ENCODE measurements around the gene SYNGAP1. TPM values are rescaled to one million over a fixed set of nuclear protein-coding genes. Genes with fewer than 3 reads are reported as not detected.

SYNGAP1 gene
- polyA plus RNA-seq, 1 of the 3 experiments (the other 2 are of a cell fraction), result 8.8 TPM

- Histone ChIP-seq H3K9me2 (no peaks in the 10 kb centered on the region), H3K4me3 (ENCODE audit: low read depth in 2 of 2, low read length in 1 of 2) (no peak overlapping the region), H3K9me3 (no peaks in the 10 kb centered on the region), H2AFZ (ENCODE audit: low read depth) (no peak overlapping the region), H3K27me3 (ENCODE audit: insufficient read depth) (no peaks in the 10 kb centered on the region), H4K20me1 (ENCODE audit: insufficient read depth) (no peaks in the 10 kb centered on the region), H3K79me2 (ENCODE audit: insufficient read depth) (no peaks in the 10 kb centered on the region), H3K27ac (ENCODE audit: low read depth in 2 of 2, low read length in 1 of 2) (no peak overlapping the region), H3K4me2 (no peak overlapping the region), H3F3A (replicated peaks; ENCODE audit: insufficient read depth) (no peaks in the 10 kb centered on the region), H3K4me1 (ENCODE audit: control insufficient read depth in 1 of 2, insufficient read depth in 2 of 2, low read depth in 1 of 2, low read length in 1 of 2) (no peaks in the 10 kb centered on the region), H3K36me3 (replicated peaks in 1 of 2; ENCODE audit: control insufficient read depth in 1 of 2, insufficient read depth in 2 of 2, low read length in 1 of 2) (peaks cover 3 to 44% of the 10 kb centered on the region in 2 experiments), H3K9ac (no peak overlapping the region)
- DNase-seq, result peak; percentile 20
- ChIA-PET POLR2A (interaction anchor here (0.6 kb wide), 1 partner anchor 250 kb away, joined by 3 read pairs; no protein-coding TSS in a partner anchor), CTCF (interaction anchor here (1.6 to 2.1 kb wide), 2 partner anchors 15 to 18 kb away, joined by 6 read pairs; no protein-coding TSS in a partner anchor)
- WGBS (ENCODE audit: low lambda C conversion rate), result 95% methylated on average over 9 of the region's 18 CpGs
- TF ChIP-seq ELF1 (IDR thresholded peaks at IDR 0.05) (no peak), GATA2 (CRISPR knock-in tag; IDR thresholded peaks at IDR 0.05) (no peak), EZH2phosphoT487 (IDR thresholded peaks at IDR 0.05; ENCODE audit: borderline replicate concordance, low read depth) (no peak), PBX3 (IDR thresholded peaks at IDR 0.05) (no peak), CTCF (IDR thresholded peaks at IDR 0.05) (no peak), MEF2A (IDR thresholded peaks at IDR 0.05; ENCODE audit: borderline replicate concordance, low read depth) (no peak), MAX (IDR thresholded peaks at IDR 0.05; ENCODE audit: low read depth) (no peak), NRF1 (IDR thresholded peaks at IDR 0.05; ENCODE audit: low read depth, low read length) (no peak)
Measured at GRCh38 chr6:33443619-33444504, 24.0 kb downstream of the SYNGAP1 start.

- DNase-seq, result peak; percentile 3
- TF ChIP-seq USF1 (IDR thresholded peaks at IDR 0.05; ENCODE audit: borderline replicate concordance, low read depth), result no peak
- TF ChIP-seq RAD21 (IDR thresholded peaks at IDR 0.05; ENCODE audit: low read length), result no peak
- TF ChIP-seq ZBTB33 (IDR thresholded peaks at IDR 0.05; ENCODE audit: borderline replicate concordance, low read depth), result no peak
- no peak for TF ChIP-seq TAF1 (IDR thresholded peaks at IDR 0.05; ENCODE audit: borderline replicate concordance, low read depth, low read length)
- TF ChIP-seq RFX5 (IDR thresholded peaks at IDR 0.05; ENCODE audit: low read length), result no peak
- TF ChIP-seq ELF1 (IDR thresholded peaks at IDR 0.05), result no peak
- no peak for TF ChIP-seq NFIC (IDR thresholded peaks at IDR 0.05; ENCODE audit: borderline replicate concordance)
- no peak for TF ChIP-seq JUND (IDR thresholded peaks at IDR 0.05)
- no peak for TF ChIP-seq PBX3 (IDR thresholded peaks at IDR 0.05)
- no peak for TF ChIP-seq MXI1 (IDR thresholded peaks at IDR 0.05; ENCODE audit: low read depth, low read length)
- TF ChIP-seq GABPA (IDR thresholded peaks at IDR 0.05; ENCODE audit: low read depth), result no peak
- no peak for TF ChIP-seq TCF12 (IDR thresholded peaks at IDR 0.05)
- TF ChIP-seq FOXJ3 (CRISPR knock-in tag; IDR thresholded peaks at IDR 0.05), result no peak
- no peak for TF ChIP-seq FOXM1 (IDR thresholded peaks at IDR 0.05; ENCODE audit: low read depth)
- 82% methylated on average over 3 of the region's 3 CpGs for WGBS (ENCODE audit: low lambda C conversion rate)
- no peaks in the 10 kb centered on the region for H4K20me1 ChIP-seq (ENCODE audit: insufficient read depth)
- H3K4me2 ChIP-seq, result no peak overlapping the region
- H3K27me3 ChIP-seq (ENCODE audit: insufficient read depth), result no peaks in the 10 kb centered on the region
- ChIA-PET POLR2A (interaction anchor here (0.7 to 1.0 kb wide), 2 partner anchors 9 to 13 kb away, joined by 3 to 4 read pairs; partner anchors contain the start of gene ZBTB9), CTCF (interaction anchor here (1.6 to 2.1 kb wide), 2 partner anchors 16 to 19 kb away, joined by 6 read pairs; no protein-coding TSS in a partner anchor)
- no peak overlapping the region for H3K4me3 ChIP-seq (ENCODE audit: low read depth in 2 of 2, low read length in 1 of 2)
- H3K79me2 ChIP-seq (ENCODE audit: insufficient read depth), result no peaks in the 10 kb centered on the region
- H3K27ac ChIP-seq (ENCODE audit: low read depth in 2 of 2, low read length in 1 of 2), result no peak overlapping the region
- no peaks in the 10 kb centered on the region for H3K4me1 ChIP-seq (ENCODE audit: control insufficient read depth in 1 of 2, insufficient read depth in 2 of 2, low read depth in 1 of 2, low read length in 1 of 2)
- peaks cover 0 to 48% of the 10 kb centered on the region in 2 experiments for H3K36me3 ChIP-seq (replicated peaks in 1 of 2; ENCODE audit: control insufficient read depth in 1 of 2, insufficient read depth in 2 of 2, low read length in 1 of 2)
- no peaks in the 10 kb centered on the region for H3K9me2 ChIP-seq
- H2AFZ ChIP-seq (ENCODE audit: low read depth), result no peak overlapping the region
- no peaks in the 10 kb centered on the region for H3K9me3 ChIP-seq
- H3F3A ChIP-seq (replicated peaks; ENCODE audit: insufficient read depth), result peaks cover 8% of the 10 kb centered on the region
- H3K9ac ChIP-seq, result no peak overlapping the region
Measured at GRCh38 chr6:33445119-33445603, 25.3 kb downstream of the SYNGAP1 start.

All from SK-N-SH (cell line).